ENCODE data around the gene LYPD1. TPM values are rescaled to one million over a fixed set of nuclear protein-coding genes. Genes with fewer than 3 reads are reported as not detected.

LYPD1 gene
- total RNA-seq, 2 experiments from 2014 or later, result not detected

- Mint-ChIP-seq H3K4me1 (ENCODE audit: low read depth) (no peaks in the 10 kb centered on the region), H3K4me3 (no peak overlapping the region), H3K36me3 (ENCODE audit: low read depth) (no peaks in the 10 kb centered on the region), H3K9me3 (ENCODE audit: insufficient read depth) (no peaks in the 10 kb centered on the region), H3K27me3 (ENCODE audit: low read depth) (no peaks in the 10 kb centered on the region), H3K27ac (no peak overlapping the region)
- ChIA-PET POLR2A (no interaction called here), CTCF (no interaction called here)
- DNase-seq (no peak), ATAC-seq (no peak)
Observed at GRCh38 chr2:132681766-132682165, 11.8 kb upstream of the LYPD1 start.

- CTCF ChIA-PET, result no interaction called here
- POLR2A ChIA-PET, result no interaction called here
- no peaks in the 10 kb centered on the region for H3K4me1 Mint-ChIP-seq (ENCODE audit: low read depth)
- no peaks in the 10 kb centered on the region for H3K9me3 Mint-ChIP-seq (ENCODE audit: insufficient read depth)
- no peaks in the 10 kb centered on the region for H3K27me3 Mint-ChIP-seq (ENCODE audit: low read depth)
- no peak overlapping the region for H3K27ac Mint-ChIP-seq
- no peak overlapping the region for H3K4me3 Mint-ChIP-seq
- DNase-seq (no peak), ATAC-seq (no peak)
- no peaks in the 10 kb centered on the region for H3K36me3 Mint-ChIP-seq (ENCODE audit: low read depth)
Observed at GRCh38 chr2:132680544-132680943, 10.5 kb upstream of the LYPD1 start.

- ChIA-PET POLR2A (no interaction called here), CTCF (no interaction called here)
- DNase-seq (no peak), ATAC-seq (no peak)
- Mint-ChIP-seq H3K4me3 (no peak overlapping the region), H3K27me3 (ENCODE audit: low read depth) (no peaks in the 10 kb centered on the region), H3K36me3 (ENCODE audit: low read depth) (no peaks in the 10 kb centered on the region), H3K9me3 (ENCODE audit: insufficient read depth) (no peaks in the 10 kb centered on the region), H3K27ac (no peak overlapping the region), H3K4me1 (ENCODE audit: low read depth) (no peaks in the 10 kb centered on the region)
Observed at GRCh38 chr2:132678483-132678882, 8.5 kb upstream of the LYPD1 start.

GRCh38 chr2:132677661-132678060 is 7.7 kb upstream of the LYPD1 start:
- H3K27me3 Mint-ChIP-seq (ENCODE audit: low read depth), result no peaks in the 10 kb centered on the region
- ChIA-PET POLR2A (no interaction called here), CTCF (no interaction called here)
- H3K4me3 Mint-ChIP-seq, result no peak overlapping the region
- H3K4me1 Mint-ChIP-seq (ENCODE audit: low read depth), result no peaks in the 10 kb centered on the region
- ATAC-seq, result no peak
- no peaks in the 10 kb centered on the region for H3K36me3 Mint-ChIP-seq (ENCODE audit: low read depth)
- DNase-seq, result no peak
- no peak overlapping the region for H3K27ac Mint-ChIP-seq
- H3K9me3 Mint-ChIP-seq (ENCODE audit: insufficient read depth), result no peaks in the 10 kb centered on the region

GRCh38 chr2:132676999-132677398 is 7.0 kb upstream of the LYPD1 start:
- Mint-ChIP-seq H3K4me1 (ENCODE audit: low read depth) (no peaks in the 10 kb centered on the region), H3K27me3 (ENCODE audit: low read depth) (no peaks in the 10 kb centered on the region), H3K36me3 (ENCODE audit: low read depth) (no peaks in the 10 kb centered on the region), H3K4me3 (no peak overlapping the region), H3K9me3 (ENCODE audit: insufficient read depth) (no peaks in the 10 kb centered on the region), H3K27ac (no peak overlapping the region)
- DNase-seq (no peak), ATAC-seq (no peak)
- ChIA-PET POLR2A (no interaction called here), CTCF (no interaction called here)

- ATAC-seq (no peak), DNase-seq (no peak)
- Mint-ChIP-seq H3K9me3 (ENCODE audit: insufficient read depth) (no peaks in the 10 kb centered on the region), H3K4me3 (no peak overlapping the region), H3K27me3 (ENCODE audit: low read depth) (peaks cover 28% of the 10 kb centered on the region), H3K4me1 (ENCODE audit: low read depth) (no peaks in the 10 kb centered on the region), H3K27ac (no peak overlapping the region), H3K36me3 (ENCODE audit: low read depth) (peaks cover 4% of the 10 kb centered on the region)
- CTCF ChIA-PET, result no interaction called here
- POLR2A ChIA-PET, result no interaction called here
Observed at GRCh38 chr2:132671151-132671835, 1.3 kb upstream of the LYPD1 start.

GRCh38 chr2:132670496-132671150 is 618 bp upstream of the LYPD1 start:
- ATAC-seq (no peak), DNase-seq (no peak)
- H3K27me3 Mint-ChIP-seq (ENCODE audit: low read depth), result peaks cover 28% of the 10 kb centered on the region
- POLR2A ChIA-PET, result no interaction called here
- CTCF ChIA-PET, result no interaction called here
- H3K27ac Mint-ChIP-seq, result no peak overlapping the region
- no peaks in the 10 kb centered on the region for H3K4me1 Mint-ChIP-seq (ENCODE audit: low read depth)
- H3K9me3 Mint-ChIP-seq (ENCODE audit: insufficient read depth), result no peaks in the 10 kb centered on the region
- H3K36me3 Mint-ChIP-seq (ENCODE audit: low read depth), result peaks cover 4% of the 10 kb centered on the region
- no peak overlapping the region for H3K4me3 Mint-ChIP-seq

GRCh38 chr2:132668987-132669907 is 758 bp downstream of the LYPD1 start:
- Mint-ChIP-seq H3K27ac (no peak overlapping the region), H3K9me3 (ENCODE audit: insufficient read depth) (no peaks in the 10 kb centered on the region), H3K36me3 (ENCODE audit: low read depth) (peaks cover 4% of the 10 kb centered on the region), H3K4me1 (ENCODE audit: low read depth) (no peaks in the 10 kb centered on the region), H3K4me3 (no peak overlapping the region), H3K27me3 (ENCODE audit: low read depth) (peaks cover 28% of the 10 kb centered on the region)
- DNase-seq (no peak), ATAC-seq (no peak)
- CTCF ChIA-PET, result no interaction called here
- POLR2A ChIA-PET, result no interaction called here

- CTCF ChIA-PET, result no interaction called here
- DNase-seq, result no peak
- no peak overlapping the region for H3K4me3 Mint-ChIP-seq
- peaks cover 4% of the 10 kb centered on the region for H3K36me3 Mint-ChIP-seq (ENCODE audit: low read depth)
- POLR2A ChIA-PET, result no interaction called here
- peaks cover 28% of the 10 kb centered on the region for H3K27me3 Mint-ChIP-seq (ENCODE audit: low read depth)
- H3K27ac Mint-ChIP-seq, result no peak overlapping the region
- no peak for ATAC-seq
- H3K9me3 Mint-ChIP-seq (ENCODE audit: insufficient read depth), result no peaks in the 10 kb centered on the region
- no peaks in the 10 kb centered on the region for H3K4me1 Mint-ChIP-seq (ENCODE audit: low read depth)
Observed at GRCh38 chr2:132668189-132668823, 1.7 kb downstream of the LYPD1 start.

GRCh38 chr2:132667706-132668105 is 2.3 kb downstream of the LYPD1 start:
- H3K27me3 Mint-ChIP-seq (ENCODE audit: low read depth), result peaks cover 28% of the 10 kb centered on the region
- CTCF ChIA-PET, result no interaction called here
- no peaks in the 10 kb centered on the region for H3K4me1 Mint-ChIP-seq (ENCODE audit: low read depth)
- H3K4me3 Mint-ChIP-seq, result no peak overlapping the region
- ATAC-seq (no peak), DNase-seq (no peak)
- no peaks in the 10 kb centered on the region for H3K9me3 Mint-ChIP-seq (ENCODE audit: insufficient read depth)
- no peak overlapping the region for H3K27ac Mint-ChIP-seq
- H3K36me3 Mint-ChIP-seq (ENCODE audit: low read depth), result peaks cover 4% of the 10 kb centered on the region
- POLR2A ChIA-PET, result no interaction called here

- no peak for ATAC-seq
- H3K36me3 Mint-ChIP-seq (ENCODE audit: low read depth), result no peaks in the 10 kb centered on the region
- H3K4me1 Mint-ChIP-seq (ENCODE audit: low read depth), result no peaks in the 10 kb centered on the region
- H3K27me3 Mint-ChIP-seq (ENCODE audit: low read depth), result peaks cover 17% of the 10 kb centered on the region
- ChIA-PET POLR2A (no interaction called here), CTCF (no interaction called here)
- no peak overlapping the region for H3K27ac Mint-ChIP-seq
- no peaks in the 10 kb centered on the region for H3K9me3 Mint-ChIP-seq (ENCODE audit: insufficient read depth)
- no peak for DNase-seq
- no peak overlapping the region for H3K4me3 Mint-ChIP-seq
Observed at GRCh38 chr2:132665401-132666140, 4.4 kb downstream of the LYPD1 start.
